PC-9 (cell line): ENCODE data around the gene SFRP5.

Experiments used
- CTCF ChIP-seq: fragments of 200-600 bp; sonication (generic); conservative IDR thresholded peaks from 2 replicates; pipeline ENCODE4 v1.6.1; 2017; ENCODE audit warnings: mixed run types, antibody characterized with exemption, mild to moderate bottlenecking, moderate library complexity
- EZH2 ChIP-seq: fragments of 200-600 bp; sonication (generic); IDR thresholded peaks from 2 replicates; pipeline ENCODE4 v1.8.0; 2017; ENCODE audit warnings: antibody characterized with exemption, low read depth

- TF ChIP-seq CTCF (no peak), EZH2 (no peak)
These were observed 24.2 kb downstream of the SFRP5 start for GRCh38 chr10:97747573-97747972.
